ENCODE data around the gene RAB13.
"Not testable (repeated sequence)": the region's sequence is repeated elsewhere in the genome, so short reads cannot be mapped to it uniquely, and the experiment has no call there.

RAB13 gene

GRCh38 chr1:153985941-153986761 lies at the start of gene RAB13:
TSS of gene RAB13 (minus strand) at chr1:153986339. CDS start at chr1:153986236, 103 bp downstream.
- peak; percentile 89 for DNase-seq (ENCODE audit: low spot score)

- DNase-seq (ENCODE audit: low spot score) = not testable (repeated sequence)
Measured at GRCh38 chr1:154033697-154034096, 47.6 kb upstream of the RAB13 start.

GRCh38 chr1:154019940-154020339 lies 33.8 kb upstream of the RAB13 start:
- DNase-seq (ENCODE audit: low spot score) = no peak

- DNase-seq (ENCODE audit: low spot score) = no peak
Measured at GRCh38 chr1:154019269-154019668, 33.1 kb upstream of the RAB13 start.

- DNase-seq (ENCODE audit: low spot score) = no peak
Measured at GRCh38 chr1:154014154-154014907, 28.2 kb upstream of the RAB13 start.

- not testable (repeated sequence) for DNase-seq (ENCODE audit: low spot score)
Measured at GRCh38 chr1:154012543-154012942, 26.4 kb upstream of the RAB13 start.

GRCh38 chr1:154012129-154012528 lies 26.0 kb upstream of the RAB13 start:
- DNase-seq (ENCODE audit: low spot score) = no peak

GRCh38 chr1:154006136-154006535 lies 20.0 kb upstream of the RAB13 start:
- no peak for DNase-seq (ENCODE audit: low spot score)

GRCh38 chr1:154000420-154000819 lies 14.3 kb upstream of the RAB13 start:
- DNase-seq (ENCODE audit: low spot score) = no peak

- not testable (repeated sequence) for DNase-seq (ENCODE audit: low spot score)
Measured at GRCh38 chr1:153996882-153997281, 10.7 kb upstream of the RAB13 start.

- no peak for DNase-seq (ENCODE audit: low spot score)
Measured at GRCh38 chr1:153995640-153996039, 9.5 kb upstream of the RAB13 start.

- DNase-seq (ENCODE audit: low spot score) = no peak
Measured at GRCh38 chr1:153995202-153995601, 9.1 kb upstream of the RAB13 start.

- DNase-seq (ENCODE audit: low spot score) = no peak
Measured at GRCh38 chr1:153991806-153992205, 5.7 kb upstream of the RAB13 start.

GRCh38 chr1:153991151-153991630 lies 5.1 kb upstream of the RAB13 start:
- DNase-seq (ENCODE audit: low spot score) = no peak

- peak; percentile 90 for DNase-seq (ENCODE audit: low spot score)
Measured at GRCh38 chr1:153990468-153991150, 4.5 kb upstream of the RAB13 start, which contains the start of gene RPS27. TSS of gene RPS27 (plus strand) at chr1:153990762. CDS start at chr1:153990797, 35 bp downstream.

GRCh38 chr1:153987621-153988020 lies 1.5 kb upstream of the RAB13 start:
- DNase-seq (ENCODE audit: low spot score) = no peak

GRCh38 chr1:153985341-153985912 lies 712 bp downstream of the RAB13 start:
- peak; percentile 18 for DNase-seq (ENCODE audit: low spot score)

- DNase-seq (ENCODE audit: low spot score) = no peak
Measured at GRCh38 chr1:153984123-153984894, 1.8 kb downstream of the RAB13 start.

- not testable (repeated sequence) for DNase-seq (ENCODE audit: low spot score)
Measured at GRCh38 chr1:153981735-153982134, 4.4 kb downstream of the RAB13 start.

GRCh38 chr1:153979091-153979490 lies 7.0 kb downstream of the RAB13 start:
- not testable (repeated sequence) for DNase-seq (ENCODE audit: low spot score)

- DNase-seq (ENCODE audit: low spot score) = no peak
Measured at GRCh38 chr1:153978274-153978909, 7.7 kb downstream of the RAB13 start.

Measured in iPS-NIHi11 (cell line).